ENCODE measurements around the gene EDDM13.
A peak's percentile ranks its signal among the peaks of the same experiment; 100 is the strongest.
"Not testable (repeated sequence)": the region's sequence is repeated elsewhere in the genome, so short reads cannot be mapped to it uniquely, and the experiment has no call there.

Gene EDDM13

DNA sequence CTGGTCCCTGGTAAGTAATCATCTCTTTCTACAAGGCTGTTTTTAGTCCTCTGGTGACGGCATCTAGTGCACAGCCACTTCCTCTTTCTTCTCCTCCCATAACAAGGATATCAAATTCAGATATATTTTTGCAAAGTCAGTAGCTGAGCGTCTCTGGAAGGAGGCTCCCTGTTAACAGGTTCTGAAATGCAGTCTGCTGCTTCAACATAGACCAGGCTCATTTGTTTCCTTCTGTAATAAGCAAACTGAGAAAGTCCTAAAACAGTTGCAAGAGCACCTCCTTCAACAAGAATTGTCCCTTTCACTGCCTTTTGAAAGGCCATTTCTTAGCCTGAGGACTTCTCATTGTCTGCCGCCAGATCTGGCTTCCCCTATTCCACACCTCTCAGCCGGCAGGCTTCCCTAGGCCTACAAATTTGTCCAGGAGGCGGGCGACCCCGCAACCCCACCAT, 49.5 kb downstream of the EDDM13 start:
- no peak for DNase-seq (ENCODE audit: low spot score)

DNA sequence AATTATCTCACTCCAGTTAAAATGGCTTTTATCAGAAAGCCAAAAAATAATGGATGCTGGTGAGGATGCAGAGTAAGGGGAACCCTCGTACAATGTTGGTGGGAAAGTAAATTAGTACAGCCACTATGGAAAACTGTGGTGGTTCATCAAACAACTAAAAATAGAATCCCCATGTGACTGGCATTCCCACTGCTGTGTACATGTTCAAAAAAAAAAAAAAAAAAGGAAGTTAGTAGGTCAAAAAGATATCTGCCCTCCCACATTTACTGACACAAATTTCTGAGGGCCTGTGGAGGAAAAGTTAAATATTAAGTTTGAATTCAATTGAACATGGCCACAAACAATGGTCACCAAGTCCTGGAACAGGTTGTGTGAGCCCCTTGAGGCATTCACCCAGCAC, 51.9 kb downstream of the EDDM13 start:
- no peak for DNase-seq (ENCODE audit: low spot score)

DNA sequence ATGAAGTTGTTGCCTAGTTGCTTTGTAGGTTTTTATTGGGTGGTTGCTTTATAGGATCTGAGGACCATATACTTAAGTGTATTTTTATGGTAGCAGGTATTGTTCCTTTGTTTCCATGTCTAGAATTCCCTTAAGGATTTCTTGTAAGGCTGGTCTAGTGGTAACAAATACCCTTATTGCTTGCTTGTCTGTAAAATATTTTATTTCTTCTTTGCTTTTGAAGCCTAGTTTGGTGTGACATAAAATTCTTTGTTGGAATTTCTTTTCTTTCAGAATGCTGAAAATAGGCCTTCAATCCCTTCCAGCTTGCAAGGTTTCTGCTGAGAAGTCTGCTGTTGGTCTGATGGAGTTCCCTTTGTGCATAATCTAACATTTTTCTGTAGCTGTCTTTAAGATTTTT, 60.1 kb downstream of the EDDM13 start:
- no peak for DNase-seq (ENCODE audit: low spot score)

DNA sequence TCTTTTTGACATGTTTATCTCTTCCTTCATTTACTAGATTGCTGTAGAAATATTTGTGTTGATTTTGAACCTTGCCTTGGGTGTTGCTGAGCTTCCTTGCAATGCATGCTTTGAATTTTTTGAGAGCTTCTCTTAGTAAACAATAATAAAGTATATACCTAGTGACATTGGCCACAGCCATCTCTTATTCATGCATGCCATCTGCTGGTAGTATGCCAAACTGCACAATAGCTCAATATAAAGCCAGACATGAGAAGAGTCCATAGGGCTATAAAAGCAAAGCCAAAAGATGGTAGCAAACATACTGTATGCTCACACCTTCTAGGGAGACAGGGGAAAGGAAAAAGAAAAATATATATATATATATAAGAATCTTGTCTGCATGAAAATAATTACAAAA, 61.0 kb downstream of the EDDM13 start:
- peak; percentile 54 for DNase-seq (ENCODE audit: low spot score)

DNA sequence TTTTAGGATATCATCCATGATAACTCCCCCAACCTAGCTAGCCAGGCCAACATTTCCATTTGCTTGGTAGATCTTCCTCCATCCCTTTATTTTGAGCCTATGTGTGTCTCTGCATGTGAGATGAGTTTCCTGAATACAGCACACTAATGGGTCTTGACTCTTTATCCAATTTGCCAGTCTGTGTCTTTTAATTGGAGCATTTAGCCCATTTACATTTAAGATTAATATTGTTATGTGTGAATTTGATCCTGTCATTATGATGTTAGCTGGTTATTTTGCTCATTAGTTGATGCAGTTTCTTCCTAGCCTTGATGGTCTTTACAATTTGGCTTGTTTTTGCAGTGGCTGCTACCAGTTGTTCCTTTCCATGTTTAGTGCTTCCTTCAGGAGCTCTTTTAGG, 62.8 kb downstream of the EDDM13 start:
- not testable (repeated sequence) for DNase-seq (ENCODE audit: low spot score)

DNA sequence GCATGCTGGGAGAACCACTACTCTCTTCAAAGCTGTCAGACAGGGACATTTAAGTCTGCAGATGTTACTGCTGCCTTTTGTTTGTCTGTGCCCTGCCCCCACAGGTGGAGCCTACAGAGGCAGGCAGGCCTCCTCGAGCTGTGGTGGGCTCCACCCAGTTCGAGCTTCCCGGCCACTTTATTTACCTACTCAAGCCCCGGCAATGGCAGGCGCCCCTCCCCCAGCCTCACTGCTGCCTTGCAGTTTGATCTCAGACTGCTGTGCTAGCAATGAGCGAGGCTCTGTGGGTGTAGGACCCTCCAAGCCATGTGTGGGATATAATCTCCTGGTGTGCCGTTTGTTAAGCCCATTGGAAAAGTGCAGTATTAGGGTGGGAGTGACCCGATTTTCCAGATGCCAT, 64.5 kb downstream of the EDDM13 start:
- DNase-seq (ENCODE audit: low spot score), result not testable (repeated sequence)

DNA sequence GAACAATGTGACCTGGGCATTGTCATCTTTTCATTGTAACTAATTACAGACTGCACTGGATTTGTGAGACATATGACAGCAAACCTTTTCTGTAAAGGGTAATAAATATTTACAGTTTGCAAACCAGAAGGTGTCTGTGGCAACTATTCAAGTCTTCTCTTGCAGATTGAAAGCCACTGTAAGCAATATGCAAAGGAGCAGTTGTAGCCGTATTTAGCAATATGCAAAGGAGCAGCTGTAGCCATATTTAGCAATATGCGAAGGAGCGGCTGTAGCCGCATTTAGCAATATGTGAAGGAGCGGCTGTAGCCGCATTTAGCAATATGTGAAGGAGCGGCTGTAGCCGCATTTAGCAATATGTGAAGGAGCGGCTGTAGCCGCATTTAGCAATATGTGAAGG, 66.5 kb downstream of the EDDM13 start:
- DNase-seq (ENCODE audit: low spot score), result not testable (repeated sequence)

DNA sequence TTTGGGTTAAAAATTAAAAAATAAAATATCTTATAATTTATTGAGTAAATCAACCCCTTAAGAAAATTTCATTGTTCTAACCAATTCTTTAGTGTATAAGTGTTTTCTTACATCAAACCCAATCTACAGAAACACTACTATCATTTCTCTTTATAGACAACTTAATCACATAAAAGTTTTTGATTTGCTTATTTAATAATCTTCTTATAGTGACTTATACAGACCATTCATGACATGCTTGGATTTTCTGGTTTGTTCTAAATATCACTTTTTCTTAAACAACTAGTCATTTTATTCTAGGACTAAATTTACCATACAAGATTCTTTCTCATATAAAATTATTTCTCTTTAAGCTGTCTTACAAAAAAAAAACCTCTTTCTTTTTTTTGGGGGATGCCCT, 69.4 kb downstream of the EDDM13 start:
- no peak for DNase-seq (ENCODE audit: low spot score)

DNA sequence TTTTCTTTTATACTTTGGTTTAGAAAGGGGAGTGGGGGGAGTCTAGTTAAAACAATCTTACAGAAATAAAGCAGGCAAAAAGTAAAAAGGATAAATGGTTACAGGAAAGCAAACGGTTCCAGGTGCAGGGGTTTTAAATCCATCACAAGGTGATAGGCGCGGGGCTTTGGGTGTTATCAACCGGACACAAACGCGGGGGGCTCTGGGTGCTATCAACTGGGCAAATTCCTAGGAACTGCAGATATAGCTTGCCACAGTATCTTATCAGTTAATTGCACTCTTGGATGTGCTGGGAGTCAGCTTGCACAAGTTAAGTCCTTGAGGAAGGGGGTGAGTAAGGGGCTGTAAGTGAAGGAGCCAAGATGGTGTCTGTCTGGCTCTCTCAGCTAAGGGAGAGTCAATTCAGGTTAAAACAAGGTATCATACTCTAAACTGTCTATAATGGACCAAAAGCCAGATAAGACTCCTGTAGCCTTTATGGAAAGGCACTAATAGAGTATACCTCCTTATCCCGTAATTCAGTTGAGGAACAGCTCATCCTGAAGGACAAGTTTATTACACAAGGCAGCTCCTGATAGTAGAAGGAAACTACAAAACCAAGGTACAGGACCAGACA, 74.7 kb downstream of the EDDM13 start:
- DNase-seq (ENCODE audit: low spot score), result no peak

DNA sequence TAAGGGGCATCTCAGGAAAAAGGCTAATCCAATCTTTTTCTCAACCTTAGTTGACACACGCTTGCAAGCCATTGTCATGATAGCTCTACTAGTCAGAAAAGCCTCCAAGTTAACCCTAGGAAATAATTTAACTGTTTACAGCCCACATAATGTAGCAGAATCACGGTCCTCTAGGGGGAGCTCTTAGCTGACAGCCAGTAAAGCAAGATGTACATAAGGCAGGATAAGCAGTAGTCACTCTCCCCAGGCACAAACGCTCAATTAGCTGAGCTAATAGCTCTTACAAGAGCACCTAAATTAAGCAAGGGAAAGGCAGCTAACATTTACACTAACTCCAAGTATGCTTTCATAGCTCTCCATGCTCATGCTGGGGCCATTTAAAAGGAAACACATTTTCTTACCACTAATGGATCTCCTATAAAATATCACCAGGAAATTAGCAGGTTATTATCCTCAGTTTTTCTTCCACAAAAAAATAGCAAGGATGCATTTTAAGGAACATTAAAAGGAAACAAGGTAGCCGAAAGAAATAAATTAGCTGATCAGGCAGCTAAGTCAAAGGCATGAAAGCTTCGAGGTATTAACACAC, 75.8 kb downstream of the EDDM13 start:
- DNase-seq (ENCODE audit: low spot score), result no peak

DNA sequence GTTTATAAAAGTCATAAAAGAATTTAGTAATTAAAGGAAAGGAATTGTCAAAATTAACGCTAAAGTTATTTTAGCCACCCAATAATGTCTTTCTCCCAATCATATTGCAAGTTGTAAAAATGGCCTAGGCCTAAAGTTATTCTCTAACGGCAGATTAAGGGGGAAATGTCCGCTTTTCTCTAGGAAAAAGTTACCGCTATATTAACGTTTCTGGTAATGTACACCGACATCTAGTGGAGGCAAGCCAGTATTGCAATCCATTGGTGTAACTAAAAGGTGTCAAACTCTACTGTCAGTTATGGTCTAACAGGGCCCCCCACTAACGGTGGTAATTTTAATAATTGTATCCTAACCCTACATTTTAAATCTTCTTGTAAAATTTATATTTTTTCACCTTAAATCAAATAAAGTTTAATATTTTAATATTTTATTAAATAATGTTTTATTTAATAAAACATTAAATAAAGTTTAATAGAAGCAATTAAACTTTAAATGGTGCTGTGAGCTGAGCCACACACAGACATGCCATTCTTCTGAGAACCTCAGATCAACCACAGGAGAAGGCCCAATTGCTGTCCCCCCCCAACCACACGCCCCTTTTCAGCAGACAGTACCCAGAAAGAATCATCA, 78.0 kb downstream of the EDDM13 start:
- peak; percentile 58 for DNase-seq (ENCODE audit: low spot score)

DNA sequence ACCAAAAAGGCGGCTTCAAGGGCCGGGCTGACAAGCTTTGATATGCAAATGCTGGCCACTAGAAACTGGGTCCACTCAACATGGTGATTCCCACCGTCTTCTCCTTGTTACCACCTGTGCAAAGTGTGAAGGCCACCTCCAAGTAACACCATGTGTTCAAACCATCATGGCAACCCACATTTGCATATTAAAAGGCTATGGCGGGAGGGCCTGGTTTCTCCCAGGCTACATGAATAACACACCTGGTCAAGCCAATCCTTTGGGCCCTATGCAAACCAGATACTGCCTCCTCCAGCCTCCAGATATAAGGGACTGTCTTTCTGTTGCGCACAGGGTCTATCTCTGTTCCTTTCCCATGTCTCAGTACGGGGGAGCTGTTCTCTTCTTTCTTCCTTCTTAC, 78.7 kb downstream of the EDDM13 start:
- no peak for DNase-seq (ENCODE audit: low spot score)

DNA sequence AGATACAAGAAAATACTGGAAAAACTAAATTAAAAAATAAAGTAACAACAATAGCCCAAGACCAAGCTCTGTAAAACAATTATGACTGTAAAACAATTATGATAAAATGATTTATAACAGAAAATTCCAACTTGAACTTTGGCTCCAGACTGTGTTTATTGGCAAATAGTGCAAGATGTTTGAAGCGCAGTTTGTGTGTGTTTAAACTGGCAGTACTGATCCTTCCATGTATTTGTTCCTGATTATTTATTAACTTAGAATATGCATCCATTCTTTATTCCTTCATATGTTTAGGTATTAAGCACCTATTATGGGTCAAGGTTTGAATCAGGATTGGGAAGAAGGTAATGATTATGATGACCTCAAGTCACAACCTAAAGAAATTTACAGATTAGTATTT, 83.0 kb downstream of the EDDM13 start:
- no peak for DNase-seq (ENCODE audit: low spot score)

DNA sequence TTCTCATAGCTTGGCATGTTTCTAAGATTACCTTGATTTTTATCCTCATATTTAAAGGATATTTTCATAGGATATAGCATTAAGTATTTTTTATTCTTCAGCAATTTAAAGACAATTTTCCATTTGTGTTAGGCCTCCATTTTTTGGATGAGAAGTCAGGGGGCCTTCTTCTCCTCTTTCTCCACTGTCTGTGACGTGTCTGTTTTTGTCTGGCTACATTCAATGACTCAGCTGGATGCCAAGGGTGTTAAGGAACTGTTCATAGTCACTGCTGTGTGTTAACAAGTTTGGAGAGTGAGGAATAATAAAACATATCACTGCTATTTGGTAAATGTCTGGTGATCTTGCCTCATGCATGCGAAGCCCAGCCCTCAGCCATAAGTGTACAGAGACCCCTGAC, 84.4 kb downstream of the EDDM13 start:
- no peak for DNase-seq (ENCODE audit: low spot score)

All from LoVo (cell line).